ENCODE results near the gene WASHC3.
"Not testable (repeated sequence)": the region's sequence is repeated elsewhere in the genome, so short reads cannot be mapped to it uniquely, and the experiment has no call there.

WASHC3 gene, protein sequence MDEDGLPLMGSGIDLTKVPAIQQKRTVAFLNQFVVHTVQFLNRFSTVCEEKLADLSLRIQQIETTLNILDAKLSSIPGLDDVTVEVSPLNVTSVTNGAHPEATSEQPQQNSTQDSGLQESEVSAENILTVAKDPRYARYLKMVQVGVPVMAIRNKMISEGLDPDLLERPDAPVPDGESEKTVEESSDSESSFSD

DNA sequence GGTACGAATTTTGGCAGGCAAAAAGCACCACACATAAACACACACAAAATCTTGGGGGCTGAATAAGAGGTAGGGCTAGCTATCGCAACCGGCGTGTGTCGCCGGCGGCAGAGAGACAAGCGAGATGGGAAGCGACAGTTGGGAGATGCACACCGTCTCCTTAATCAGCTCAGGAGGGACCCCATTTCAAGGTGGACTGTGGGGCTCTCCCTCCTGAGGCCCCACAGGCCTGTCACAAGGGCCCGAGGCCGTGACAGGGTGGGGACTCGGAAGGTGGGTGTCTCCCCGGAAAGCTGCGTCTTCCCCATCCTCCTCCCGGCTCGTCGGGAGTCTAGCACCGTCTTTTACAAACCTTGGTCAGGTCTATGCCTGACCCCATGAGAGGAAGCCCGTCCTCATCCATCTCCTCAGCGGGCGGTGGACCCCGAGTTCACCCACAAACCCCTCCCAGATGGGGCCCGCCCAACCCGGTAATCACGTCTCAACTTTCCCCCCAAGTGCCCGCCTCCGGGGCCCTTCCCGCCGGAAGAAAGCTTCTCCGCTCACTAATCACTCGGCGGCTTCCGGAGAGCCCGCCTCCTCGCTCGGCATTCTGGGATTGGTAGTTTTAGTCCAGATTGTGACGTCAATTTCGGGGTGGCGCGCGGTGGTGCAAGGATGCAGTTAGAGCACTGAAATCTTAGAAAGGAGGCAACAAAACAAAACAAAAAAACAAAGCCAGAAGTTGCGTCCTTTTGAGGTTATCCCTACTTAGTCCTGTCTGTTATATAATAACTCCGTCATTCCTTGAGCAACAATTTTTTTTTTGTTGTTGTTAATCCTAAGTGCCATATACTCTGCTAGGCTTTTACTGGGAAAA lies at the start of gene WASHC3:
WASHC3 (minus strand) TSS at position 432 of the 859 bp plus-strand sequence; CDS start at position 403, 29 bp downstream.
- peak; percentile 97 for DNase-seq (ENCODE audit: low spot score)

DNA sequence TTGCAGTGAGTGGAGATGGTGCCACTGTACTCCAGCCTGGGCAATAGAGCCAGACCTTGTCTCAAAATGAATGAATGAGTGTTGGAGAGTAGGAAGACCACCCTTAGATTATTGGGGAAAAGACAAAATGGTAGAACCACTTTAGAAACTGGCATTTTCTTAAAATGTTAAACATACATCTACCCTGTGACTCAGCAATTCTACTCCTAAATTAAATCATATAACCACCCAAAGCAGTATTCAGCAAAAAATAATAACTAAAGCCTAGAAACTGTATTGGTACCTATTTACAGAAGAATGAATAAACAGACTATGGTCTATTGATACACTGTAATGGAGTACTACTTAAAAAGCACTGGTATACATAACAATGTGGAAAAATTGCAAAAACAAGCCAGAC lies 49.0 kb upstream of the WASHC3 start:
- DNase-seq (ENCODE audit: low spot score): no peak

DNA sequence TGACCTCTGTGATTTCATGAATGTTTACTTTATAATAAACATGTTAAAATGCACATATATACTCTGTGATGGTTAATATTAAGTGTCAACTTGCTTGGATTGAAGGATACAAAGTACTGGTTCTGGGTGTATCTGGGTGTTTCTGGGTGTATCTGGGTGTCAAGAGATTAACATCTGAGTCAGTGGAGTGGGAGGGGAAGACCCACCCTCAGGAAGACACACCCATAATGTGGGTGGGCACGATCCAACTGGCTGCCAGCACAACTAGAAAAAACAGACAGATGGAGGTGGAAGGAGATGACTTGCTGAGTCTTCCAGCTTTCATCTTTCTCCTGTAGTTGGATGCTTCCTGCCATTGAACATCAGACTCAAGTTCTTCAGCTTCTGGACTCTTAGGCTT lies 46.2 kb upstream of the WASHC3 start:
- DNase-seq (ENCODE audit: low spot score): no peak

DNA sequence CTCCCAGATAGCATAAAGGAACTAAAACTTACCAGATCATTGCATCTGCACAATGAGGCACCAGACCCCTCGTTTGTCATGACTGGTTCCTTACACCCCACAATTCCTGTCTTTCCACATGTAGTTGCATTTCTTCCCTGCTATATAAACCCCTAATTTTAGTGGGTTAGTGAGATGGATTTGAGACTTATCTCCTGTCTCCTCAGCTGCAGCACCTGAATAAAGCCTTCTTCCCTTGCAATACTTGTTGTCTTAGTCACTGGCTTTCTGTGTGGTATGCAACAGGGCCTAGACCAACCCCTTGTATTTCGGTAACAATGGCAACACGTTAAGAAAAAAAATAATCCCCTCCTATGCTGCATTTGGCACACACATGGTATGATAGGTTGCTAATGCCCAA lies 45.1 kb upstream of the WASHC3 start:
- no peak for DNase-seq (ENCODE audit: low spot score)

DNA sequence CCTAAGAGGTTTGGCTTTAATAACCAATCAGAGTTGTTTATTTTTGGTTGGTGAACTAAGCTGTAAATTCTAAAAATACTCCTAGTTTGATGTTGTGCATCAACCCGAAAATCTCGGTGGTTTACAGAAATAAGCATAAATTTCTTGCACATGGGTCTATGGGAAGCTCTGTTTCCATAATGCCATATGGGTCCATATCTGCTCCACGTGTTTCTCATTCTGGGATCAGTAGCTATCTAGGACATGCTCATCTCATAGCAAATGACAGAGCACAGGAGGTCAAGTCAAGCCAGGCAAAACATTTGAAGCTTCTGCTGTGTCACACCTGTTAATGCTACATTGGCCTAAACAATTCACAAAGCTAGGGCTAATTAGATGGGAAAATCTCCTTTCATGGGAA lies 35.1 kb upstream of the WASHC3 start:
- DNase-seq (ENCODE audit: low spot score): no peak

DNA sequence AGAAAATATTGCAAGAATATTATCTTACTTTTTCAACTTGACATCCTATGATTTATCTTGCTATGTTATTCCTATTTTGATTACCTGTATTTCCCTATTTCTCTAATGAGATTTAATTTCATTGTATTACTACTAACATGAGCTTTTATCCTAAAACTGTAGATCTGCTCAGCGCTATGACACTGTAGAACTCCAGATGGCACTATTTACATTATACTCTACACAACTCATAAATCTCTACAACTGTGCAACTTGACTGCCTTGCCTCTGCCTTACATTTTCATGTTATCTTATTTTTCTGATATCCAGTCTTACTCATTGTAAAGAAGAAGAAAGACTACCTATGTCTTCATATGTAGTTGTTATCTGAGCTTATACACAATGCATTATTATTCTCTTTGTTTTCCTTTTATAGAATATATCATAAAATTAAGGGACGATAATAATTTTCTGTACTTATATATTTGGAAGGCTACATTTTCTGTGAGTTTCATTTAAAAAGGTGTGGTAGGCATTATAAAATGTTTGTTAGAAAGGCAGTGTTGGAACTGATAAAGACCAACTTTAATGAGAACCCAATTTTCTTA lies 34.0 kb upstream of the WASHC3 start:
- peak; percentile 54 for DNase-seq (ENCODE audit: low spot score)

DNA sequence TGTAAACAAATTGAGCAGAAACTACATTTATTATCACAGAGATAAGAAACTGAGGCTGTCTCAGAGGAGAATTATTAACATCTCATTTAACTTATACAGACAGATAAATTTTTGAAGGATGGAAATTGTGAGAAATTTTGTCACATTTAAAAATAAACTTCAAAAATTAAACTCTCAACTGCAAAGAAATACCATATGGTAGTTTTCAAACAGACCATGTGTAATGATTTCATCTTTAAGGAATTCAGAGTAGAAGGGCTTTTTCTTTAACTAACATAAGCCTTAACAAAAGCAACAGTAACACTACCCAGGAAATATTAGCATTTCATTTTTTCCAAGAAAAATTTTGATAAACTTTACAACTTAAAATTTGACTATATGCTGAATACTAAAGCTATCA lies 31.5 kb upstream of the WASHC3 start:
- no peak for DNase-seq (ENCODE audit: low spot score)

DNA sequence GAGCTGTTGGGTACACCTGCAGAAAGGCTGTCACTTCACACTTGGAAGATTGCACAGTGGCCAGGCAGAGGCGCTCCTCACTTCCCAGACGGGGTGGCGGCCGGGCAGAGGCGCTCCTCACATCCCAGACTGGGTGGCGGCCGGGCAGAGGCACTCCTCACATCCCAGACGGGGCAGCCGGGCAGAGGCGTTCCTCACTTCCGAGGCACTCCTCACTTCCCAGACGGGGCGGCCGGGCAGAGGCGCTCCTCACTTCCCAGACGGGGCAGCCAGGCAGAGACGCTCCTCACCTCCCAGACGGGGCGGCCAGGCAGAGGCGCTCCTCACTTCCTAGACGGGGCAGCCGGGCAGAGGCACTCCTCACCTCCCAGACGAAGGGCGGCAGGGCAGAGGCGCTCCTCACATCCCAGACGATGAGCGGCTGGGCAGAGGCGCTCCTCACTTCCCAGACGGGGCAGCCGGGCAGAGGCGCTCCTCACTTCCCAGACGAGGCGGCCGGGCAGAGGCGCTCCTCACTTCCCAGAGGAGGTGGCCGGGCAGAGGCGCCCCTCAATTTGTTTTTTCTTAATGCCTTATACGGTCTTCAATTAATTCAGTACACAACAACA lies 27.5 kb upstream of the WASHC3 start:
- not testable (repeated sequence) for DNase-seq (ENCODE audit: low spot score)

DNA sequence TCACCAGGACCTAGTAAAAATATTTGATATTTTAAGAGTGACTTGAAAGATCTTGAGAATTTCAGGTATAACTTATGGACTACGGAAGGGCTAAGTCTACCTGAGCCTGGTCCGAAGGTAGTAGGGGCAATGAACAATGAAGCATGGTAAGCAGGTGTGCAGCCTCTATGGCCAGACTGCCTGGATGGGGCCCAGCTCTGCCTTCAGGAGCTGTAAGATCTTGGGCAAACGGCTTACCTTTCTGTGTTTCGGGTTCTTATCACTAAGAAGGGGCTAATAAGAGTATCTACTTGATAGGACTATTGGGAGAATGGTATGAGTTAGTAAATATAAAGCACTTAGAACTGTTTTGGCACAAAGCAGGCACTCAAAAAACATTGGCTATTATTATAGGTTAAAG lies 19.1 kb upstream of the WASHC3 start:
- DNase-seq (ENCODE audit: low spot score): no peak

DNA sequence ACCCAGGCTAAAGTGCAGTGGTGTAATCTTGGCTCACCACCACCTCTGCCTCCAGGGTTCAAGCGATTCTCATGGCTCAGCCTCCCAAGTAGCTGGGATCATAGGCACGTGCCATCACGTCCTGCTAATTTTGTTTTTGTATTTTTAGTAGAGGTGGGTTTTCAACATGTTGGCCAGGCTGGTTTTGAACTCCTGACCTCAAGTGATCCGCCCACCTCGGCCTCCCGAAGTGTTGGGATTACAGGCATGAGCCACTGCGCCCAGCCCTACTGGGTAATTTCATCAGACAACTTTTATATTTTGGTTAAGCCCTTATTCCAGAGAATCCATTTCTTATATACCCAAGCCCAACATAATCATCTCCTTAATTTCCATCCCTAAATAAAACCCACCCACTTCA lies 10.3 kb upstream of the WASHC3 start:
- not testable (repeated sequence) for DNase-seq (ENCODE audit: low spot score)

DNA sequence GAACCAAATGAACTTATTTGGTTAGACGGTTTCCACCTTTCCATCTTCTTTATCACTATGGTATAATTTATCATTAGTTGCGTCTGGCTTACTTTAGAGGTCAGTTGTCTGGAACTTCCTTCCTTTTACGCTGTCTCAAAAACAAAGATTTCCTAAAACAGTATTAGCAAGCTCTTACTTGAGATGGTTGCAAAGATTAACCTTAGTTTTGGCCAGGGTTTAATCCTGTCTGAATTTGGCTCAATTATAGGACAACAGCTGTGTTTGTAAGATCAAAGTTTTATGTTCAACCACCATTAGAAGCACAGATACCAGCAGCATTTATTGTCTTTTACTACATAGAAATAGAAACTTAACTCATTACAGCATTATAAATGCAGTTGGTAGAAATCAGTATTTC lies 7.9 kb upstream of the WASHC3 start:
- no peak for DNase-seq (ENCODE audit: low spot score)

DNA sequence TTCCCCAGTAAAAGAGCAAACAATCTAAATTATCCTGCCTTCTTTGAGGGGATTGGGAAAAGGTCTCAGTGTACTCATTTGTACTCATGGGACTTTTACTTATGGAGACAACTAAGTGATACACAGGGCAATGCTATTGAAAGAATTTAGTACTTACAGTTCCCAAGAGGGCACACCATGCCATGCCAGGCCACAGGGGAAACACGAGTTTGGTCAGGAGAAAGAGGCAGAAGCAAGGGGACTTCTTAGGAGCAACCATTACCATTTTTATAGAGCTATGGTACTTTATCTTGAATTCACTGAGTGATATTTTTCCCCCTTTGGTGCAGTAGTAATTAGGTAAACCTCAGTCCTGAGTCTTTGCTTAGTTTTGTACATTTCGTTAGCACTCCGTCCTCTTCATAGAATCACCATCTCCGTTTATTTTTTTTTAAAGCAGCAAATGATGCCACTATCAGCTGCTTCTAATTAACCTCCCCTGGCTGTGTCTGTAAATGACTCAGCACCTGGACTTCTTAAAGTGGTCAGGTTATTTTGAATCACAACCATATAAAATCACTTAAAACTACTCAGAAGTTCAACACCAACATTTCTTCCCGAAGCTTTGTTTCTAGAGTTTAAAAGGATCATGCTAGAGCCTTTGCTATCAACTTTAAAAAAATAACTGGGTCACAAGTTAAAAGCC lies 5.9 kb upstream of the WASHC3 start:
- DNase-seq (ENCODE audit: low spot score): no peak

DNA sequence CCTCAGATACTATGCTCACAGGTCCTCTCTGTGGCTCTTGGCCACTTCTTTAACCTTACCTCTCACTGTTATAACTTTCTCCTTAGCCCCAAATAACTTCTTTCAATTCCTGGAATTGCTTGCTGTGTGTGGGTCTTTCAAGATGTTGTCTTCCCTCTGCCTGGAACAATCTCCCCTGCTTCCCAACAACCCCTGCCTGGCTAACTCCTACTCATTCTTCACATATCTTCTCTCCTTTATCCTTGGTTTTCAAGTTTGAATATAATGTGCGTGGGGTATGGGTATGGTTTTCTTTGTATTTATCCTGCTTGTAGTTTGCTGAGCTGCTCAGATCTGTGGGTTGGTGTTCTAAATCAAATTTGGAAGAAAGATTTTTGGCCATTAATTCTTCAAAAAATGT lies 2.7 kb upstream of the WASHC3 start:
- no peak for DNase-seq (ENCODE audit: low spot score)

DNA sequence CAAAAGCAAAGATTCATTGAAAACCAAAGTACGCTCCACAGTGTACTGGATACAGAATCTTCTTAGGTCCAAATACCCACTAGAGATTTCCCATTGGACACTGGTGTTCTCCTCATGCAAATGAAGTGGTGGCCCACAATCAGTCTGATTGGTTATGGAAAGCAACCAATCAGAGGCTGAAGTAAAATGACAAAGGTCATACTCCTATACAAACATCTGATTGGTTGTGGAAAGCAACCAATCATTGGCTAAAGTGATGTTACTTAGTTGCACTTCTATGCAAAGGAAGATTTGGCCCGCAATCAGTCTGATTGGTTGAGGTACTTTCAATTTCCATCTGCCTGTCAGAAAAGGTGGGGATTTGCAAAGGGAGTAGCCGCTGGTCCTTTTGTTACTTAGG lies 1.3 kb upstream of the WASHC3 start:
- peak; percentile 93 for DNase-seq (ENCODE audit: low spot score)

DNA sequence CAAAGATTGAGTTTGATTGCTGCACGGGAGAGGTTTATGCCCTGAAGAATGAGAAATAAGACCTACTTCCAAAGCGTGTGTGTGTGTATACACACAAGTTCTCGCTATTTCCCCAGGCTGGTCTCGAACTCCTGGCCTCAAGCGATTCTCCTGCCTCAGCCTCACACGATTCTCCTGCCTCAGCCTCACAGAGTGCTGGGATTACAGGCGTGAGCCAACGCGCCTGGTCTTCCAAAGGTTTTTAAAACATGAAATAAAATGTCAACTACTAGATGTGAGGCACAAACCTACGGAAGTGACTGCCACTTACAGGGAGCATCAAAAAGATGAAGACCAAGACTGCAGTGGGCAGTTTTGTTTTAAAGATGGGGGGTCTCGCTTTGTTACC lies 622 bp upstream of the WASHC3 start:
- no peak for DNase-seq (ENCODE audit: low spot score)

DNA sequence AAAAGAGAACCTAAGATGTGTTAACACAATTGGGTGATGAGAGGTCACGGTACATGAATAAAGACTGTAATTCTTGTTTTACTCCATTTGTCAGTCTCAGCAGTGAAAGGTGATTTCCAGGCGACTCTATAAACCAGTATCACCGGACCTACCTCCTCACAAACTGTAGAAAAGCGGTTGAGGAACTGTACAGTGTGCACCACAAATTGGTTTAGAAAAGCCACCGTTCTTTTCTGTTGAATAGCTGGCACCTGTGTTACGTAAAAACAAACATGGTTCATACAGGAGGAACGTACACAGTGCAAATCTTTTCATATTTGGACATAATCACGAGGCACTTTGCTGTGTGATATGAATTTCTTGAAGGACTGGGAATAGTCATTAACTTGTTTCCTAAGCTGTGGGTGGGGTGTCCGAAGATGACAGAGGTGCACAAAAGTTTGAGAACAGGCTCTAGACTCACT lies 663 bp downstream of the WASHC3 start:
- peak; percentile 55 for DNase-seq (ENCODE audit: low spot score)

DNA sequence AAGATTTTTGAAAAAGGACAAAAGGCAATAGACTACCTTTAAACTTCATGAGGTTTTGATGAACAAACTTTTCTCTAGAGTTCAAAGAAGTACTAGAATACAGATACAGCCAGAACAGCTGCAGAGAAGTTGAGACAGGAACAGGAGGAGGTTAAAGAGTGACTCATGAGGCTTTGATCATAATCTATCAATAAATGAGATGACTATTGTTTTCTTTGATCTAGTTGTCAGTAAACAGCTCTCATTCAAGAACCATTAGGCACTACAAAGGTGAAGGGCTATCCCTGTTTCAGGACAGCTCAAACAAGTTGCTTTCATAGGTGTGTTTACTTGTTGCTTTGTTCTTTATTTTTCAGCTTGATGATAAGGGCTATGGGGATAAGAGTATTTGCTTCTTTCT lies 2.4 kb downstream of the WASHC3 start:
- no peak for DNase-seq (ENCODE audit: low spot score)

DNA sequence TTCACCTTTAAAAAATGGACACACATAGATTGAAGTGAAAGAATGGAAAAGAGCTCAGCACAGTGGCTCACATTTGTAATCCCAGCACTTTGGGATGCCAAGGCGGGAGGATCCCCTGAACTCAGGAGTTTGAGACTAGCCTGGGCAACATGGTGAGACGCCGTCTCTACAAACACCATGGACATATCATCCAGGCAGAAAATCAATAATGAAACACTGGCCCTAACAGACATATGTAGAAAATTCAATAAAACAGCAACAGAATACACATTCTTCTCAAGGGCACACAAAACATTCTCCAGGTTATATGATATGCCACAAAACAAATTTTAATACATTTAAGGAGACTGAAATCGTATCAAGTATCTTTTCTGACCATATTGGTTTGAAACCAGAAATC lies 7.4 kb downstream of the WASHC3 start:
- DNase-seq (ENCODE audit: low spot score): no peak

DNA sequence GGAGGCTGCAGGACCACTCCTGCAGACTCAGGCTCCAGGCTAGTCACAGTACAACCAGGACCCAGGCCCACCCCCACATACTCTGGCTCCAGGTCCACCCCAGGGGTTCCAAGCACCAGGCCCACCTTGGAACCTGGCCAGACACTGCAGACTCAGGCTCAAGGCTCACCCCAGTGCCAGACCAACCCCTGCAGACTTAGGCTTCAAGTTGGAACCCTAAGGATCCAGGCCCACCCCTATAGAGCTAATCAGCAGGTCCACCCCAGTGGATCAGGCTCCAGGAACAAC lies 8.8 kb downstream of the WASHC3 start:
- no peak for DNase-seq (ENCODE audit: low spot score)

DNA sequence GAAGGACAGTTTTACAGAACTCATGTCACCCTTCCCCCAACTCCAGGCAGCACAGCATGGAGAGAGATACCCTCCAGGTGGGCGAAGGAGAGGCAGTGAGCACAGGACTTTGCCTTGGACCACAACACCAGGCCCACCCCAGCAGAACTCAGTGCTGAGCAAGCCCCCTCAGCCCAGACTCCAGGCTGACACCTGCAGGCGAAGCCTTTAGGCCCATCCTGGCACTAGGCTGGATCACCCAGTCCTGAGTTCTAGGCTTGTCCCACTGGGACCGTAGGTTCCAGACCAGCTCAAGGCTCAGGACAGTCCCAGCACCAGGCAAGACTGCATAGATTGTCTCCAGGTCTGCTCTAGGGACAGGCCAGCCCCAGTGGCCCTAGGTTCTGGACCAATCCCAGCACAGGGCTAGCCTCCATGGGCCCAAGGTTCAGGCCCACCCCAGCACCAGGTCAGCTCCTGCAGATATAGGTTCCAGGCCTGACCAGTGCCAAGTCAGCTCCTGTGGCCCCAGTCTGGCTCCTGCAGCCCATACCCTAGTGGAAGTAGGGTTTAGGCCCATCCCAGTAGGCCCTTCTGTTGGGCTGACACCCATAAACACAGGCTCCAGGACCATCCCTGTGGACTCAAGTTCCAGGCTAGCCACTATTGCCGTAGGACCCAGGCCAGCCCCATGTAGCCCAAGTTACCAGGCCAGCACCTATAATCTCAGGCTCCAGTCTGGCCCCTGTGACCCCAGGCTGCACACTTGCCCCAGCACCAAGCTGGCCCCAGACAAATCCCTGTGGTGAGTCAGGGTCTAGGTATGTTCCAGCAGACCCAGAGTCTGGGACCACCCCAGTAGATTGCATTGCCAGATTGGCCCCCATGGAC lies 9.4 kb downstream of the WASHC3 start:
- no peak for DNase-seq (ENCODE audit: low spot score)

DNA sequence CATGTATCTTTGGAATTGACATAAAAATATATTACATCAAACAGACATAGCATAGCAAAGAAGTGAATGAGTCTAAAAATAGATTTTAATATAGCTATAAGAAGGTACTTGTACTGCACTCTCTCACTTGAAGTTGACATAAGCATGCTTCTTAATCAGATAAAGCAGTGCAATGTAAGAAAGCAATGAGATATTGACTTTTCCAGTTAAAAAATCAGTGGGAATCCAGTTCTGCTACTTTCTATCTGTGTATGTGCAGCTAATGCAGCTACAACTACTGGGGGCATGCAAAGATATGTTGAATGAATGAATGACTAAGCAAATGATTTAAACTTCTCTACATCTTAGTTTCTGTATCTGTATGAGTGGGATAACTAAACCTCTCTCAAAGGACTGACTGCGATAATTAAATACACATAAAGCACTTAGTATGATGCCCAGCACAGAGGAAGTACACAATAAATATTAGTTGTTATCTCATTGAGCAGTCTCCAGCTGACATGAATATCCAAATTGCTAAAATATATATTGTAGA lies 10.3 kb downstream of the WASHC3 start:
- no peak for DNase-seq (ENCODE audit: low spot score)
